ENCODE measurements around the gene PRXL2B. TPM values are rescaled to one million over a fixed set of nuclear protein-coding genes. Genes with fewer than 3 reads are reported as not detected.

PRXL2B gene
- total RNA-seq, 1 donor from 2014 or later, result 12.4 TPM

DNA sequence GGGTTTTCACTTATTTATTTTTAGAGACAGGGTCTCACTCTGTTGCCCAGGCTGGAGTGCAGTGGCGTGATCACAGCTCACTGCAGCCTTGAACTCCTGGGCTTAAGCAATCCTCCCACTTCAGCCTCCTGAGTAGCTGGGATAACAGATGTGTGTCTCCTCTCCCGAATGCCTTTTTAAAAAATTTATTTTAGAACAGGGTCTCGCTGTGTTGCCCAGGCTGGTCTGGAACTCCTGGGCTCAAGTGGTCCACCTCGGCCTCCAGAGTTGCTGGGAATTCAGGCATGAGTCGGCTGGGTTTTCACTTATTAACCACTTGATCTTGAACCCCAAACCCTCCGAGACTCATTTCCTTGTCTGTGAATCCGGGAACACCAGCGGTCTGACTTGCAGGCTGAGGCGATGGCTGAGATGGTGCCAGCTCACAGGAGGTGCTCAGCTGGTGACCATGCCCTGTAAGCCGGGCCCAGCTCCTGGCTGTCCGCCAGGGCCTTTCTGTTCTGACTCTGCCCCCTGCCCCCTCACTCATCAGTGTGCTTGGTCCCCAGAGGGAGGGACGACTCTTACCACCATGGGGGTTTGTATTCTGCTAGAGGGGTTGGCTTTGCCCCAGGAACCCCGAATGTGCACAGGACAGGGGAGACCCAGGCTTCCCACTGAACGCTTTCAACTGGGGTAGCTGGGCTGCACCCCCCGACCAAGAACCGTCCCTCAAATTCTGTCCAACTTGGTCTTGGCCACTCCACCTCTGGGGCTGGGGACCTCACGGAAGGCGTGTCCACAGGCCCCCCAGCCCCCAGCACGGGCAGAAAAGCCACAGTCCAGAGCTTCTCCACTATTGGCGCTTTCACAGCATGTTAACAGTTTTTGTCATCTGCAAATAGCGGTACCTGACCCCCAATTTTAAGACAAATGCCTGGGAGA is 23.7 kb downstream of the PRXL2B start:
- DNase-seq (ENCODE audit: low spot score), result peak; percentile 81

DNA sequence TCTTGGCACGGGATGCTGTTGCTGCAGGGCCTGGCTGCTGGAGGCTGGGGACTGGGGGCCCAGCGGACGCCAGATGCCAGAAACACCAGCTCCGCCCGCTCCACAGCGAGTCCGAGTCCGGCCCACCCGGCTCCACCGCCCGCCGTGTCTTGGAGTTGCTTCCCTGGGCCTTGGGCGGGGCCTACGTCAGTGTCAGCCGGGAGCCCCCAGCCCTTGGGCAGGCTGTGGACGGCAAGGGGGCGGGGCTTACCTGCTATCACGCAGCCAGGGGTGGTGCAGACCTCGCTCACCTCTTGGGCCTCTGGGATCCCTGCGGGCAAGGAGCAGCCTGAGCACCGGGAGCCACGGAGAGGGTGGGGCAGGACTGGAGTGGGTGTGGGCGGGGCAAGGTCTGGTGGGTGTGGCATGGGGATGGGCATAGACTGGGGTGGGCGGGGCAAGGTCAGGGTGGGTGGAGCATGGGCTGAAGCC is 24.5 kb downstream of the PRXL2B start:
- DNase-seq (ENCODE audit: low spot score), result peak; percentile 83

DNA sequence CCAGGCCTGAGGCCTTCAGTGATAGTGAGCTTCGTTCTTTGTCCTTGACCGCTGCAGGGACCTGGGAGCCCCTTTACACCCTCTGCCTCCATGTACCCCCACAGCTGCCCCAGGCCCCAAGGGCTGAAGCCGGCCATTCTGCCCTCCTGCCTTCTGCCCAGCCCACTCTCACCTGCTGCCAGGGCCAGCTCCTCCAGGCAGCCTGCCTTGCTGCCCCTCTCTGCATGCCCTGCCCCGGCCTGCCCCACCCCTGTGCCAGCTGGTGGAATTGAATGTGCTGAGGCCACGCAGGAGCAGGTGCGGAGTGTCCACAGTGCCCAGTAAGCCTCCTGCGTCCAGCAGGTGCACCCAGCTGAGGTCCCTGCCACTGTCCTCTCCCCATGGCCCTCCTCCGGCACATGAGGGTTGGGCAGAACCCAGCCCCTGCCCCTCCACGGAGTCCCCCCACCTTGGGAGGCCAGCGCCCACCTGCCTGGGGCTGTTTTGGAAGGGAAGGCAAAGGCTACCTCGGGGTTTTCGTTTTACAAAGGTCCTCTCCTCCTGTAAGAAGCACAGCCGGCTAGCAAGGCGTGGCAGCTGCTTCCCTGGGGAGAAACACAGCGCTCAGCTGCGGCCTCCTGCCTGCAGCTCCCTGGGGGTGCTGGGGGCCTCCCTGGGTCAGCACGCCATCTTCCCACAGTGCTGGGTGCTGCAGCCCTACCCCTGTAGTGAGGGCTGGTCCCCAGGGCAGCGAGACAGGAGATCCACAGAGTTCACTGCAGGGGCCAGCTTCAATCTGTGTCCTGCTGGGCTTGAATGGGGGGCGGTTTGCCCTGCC is 25.3 kb downstream of the PRXL2B start:
- peak; percentile 87 for DNase-seq (ENCODE audit: low spot score)

- peak; percentile 65 for DNase-seq (ENCODE audit: low spot score)
Measured at GRCh38 chr1:2612591-2613365, 26.2 kb downstream of the PRXL2B start.

- DNase-seq (ENCODE audit: low spot score), result no peak
Measured at GRCh38 chr1:2614145-2614544, 27.6 kb downstream of the PRXL2B start.

- peak; percentile 6 for DNase-seq (ENCODE audit: low spot score)
Measured at GRCh38 chr1:2617971-2618470, 31.4 kb downstream of the PRXL2B start.

DNA sequence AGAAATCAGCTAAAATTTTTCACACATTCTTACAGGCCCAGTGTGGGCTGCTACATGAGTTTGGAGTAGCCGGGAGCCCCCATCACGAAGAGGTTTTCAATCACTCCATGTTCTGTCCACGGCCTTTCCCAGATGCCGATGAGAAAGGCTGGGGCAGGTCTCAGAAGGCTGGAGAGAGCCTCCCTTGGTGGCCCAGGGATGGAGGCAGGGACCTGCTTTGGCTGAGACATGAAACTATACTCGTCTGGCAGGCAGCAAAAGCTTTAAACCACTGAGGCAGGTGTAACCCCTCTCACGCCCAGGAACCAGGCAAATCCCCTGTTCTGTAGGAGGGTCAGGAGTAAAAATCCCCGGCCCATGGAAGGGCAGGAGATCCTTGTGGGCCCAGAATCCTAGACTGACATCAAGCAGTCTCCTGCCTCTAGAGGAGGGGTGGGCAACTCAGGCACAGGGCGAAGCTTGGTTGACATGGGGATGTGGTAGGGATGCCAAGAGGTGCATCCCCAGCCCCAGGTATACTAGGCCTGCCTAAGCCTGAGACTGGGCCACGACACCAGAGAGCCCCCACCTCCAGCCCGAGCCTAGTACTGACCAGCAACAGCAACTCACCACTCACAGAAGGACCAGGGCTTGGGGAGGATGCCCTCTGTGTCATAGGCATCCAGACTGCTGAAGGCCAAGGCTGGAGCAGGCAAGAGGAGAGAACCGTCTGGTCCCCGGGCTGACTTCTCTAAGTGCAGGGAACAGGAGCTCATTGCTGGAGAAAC is 37.2 kb downstream of the PRXL2B start:
- DNase-seq (ENCODE audit: low spot score), result peak; percentile 53

GRCh38 chr1:2624735-2625300 is 38.2 kb downstream of the PRXL2B start:
- DNase-seq (ENCODE audit: low spot score), result peak; percentile 47

GRCh38 chr1:2625311-2625710 is 38.7 kb downstream of the PRXL2B start:
- peak; percentile 69 for DNase-seq (ENCODE audit: low spot score)

DNA sequence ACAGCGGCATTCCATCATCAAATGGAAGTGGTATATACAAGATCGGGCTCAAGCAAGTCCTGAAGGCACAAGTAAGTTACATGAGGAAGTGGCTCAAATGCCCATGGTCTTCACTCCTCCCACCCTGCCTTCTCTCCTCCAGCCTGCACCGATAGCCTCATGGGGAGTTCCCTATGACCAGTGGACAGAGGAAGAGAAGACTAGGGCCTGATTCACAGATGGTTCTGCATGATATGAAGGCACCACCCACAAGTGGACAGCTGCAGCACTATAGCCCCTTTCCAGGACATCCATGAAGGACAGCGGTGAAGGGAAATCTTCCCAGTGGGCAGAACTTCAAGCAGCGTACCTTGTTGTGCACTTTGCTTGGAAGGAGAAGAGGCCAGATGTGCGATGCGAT is 39.2 kb downstream of the PRXL2B start:
- peak; percentile 28 for DNase-seq (ENCODE audit: low spot score)

GRCh38 chr1:2627746-2628145 is 41.2 kb downstream of the PRXL2B start:
- no peak for DNase-seq (ENCODE audit: low spot score)

- no peak for DNase-seq (ENCODE audit: low spot score)
Measured at GRCh38 chr1:2628191-2628932, 41.8 kb downstream of the PRXL2B start.

GRCh38 chr1:2628933-2629626 is 42.5 kb downstream of the PRXL2B start:
- no peak for DNase-seq (ENCODE audit: low spot score)

DNA sequence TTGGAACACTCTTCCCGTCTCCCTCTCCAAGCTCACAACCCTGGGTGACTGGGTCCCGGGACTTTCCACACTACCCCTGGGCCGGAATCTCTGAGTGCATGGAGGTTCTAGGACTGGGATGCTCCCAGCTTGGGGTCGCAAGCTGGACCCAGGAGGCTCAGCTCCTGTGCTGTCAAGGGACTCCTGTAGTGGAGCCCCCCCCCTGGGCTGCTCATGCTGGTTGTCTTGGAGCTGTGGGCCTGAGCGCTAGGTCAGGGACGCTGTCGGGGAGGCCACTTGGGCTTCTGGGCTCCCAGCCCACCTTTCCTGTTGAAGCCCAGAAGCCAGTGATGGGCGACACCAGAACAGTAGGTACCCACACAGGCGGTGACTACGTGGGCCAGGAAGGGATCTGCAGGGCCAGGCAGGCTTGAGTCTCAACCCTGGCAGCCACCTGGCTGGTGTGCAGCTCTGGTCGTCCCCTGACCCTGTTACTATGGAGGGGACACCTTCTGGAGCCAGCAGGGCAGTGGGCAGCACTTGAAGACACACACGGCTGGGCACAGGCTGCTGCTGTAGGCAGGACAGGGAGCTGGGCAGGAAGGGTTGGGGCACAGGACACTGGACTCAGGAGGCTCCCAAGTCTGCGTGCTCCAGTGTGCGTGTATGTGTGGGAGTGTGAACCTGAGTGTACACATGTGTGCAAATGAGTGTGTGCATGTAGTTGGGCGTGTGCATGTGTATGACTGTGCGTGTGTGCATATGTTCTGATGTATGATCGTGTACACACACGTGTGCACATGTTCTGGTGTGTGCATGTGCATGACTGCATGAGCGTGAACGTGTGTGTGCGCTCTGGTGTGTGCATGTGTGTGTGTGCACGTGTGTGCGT is 43.3 kb downstream of the PRXL2B start:
- DNase-seq (ENCODE audit: low spot score), result no peak

- DNase-seq (ENCODE audit: low spot score), result no peak
Measured at GRCh38 chr1:2630498-2631135, 44.0 kb downstream of the PRXL2B start.

GRCh38 chr1:2631136-2632050 is 44.8 kb downstream of the PRXL2B start:
- no peak for DNase-seq (ENCODE audit: low spot score)

Measured in mesenteric fat pad (tissue), 1 donor.